ENCODE results near the gene MACROD2.

The MACROD2 gene

DNA sequence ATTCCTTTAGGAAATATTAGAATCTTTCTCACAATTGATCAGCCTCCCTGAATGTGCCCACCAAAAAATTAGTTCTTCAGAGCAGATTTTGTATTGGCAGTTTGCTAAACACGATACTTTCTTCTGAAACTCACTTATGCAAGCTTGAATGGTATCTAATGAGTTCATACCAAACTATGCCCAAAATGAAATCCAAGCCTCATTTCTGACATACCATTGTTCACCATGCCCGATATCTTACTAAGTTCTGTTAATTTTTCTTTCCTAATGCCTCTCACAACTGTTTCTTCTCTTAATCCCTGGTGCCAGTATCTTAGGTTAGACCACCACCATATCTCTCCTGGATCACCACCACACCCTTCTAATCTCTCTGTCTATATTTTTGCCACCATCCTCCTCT is 1822.0 kb downstream of the MACROD2 start:
- no peak for DNase-seq (ENCODE audit: low read depth)

DNA sequence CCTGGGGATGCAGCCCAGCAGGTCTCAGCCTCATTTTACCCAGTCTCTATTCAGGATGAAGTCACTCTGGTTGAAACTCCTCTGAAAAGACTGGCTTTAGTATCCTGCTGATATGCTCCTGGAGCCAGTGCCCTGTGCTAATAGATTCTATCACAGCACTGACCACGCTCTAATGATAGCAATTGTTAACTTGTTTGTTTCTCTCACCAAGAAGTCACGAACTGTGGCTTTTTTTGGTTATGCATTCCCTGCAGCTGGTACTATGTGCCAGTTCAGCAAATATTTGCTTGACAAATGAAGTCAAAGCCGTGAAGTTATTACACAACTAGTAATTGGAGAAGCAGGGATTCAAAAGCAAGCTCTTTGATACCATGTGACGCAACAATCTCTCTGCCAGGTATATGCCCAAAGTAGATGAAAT is 1823.3 kb downstream of the MACROD2 start:
- no peak for DNase-seq (ENCODE audit: low read depth)

DNA sequence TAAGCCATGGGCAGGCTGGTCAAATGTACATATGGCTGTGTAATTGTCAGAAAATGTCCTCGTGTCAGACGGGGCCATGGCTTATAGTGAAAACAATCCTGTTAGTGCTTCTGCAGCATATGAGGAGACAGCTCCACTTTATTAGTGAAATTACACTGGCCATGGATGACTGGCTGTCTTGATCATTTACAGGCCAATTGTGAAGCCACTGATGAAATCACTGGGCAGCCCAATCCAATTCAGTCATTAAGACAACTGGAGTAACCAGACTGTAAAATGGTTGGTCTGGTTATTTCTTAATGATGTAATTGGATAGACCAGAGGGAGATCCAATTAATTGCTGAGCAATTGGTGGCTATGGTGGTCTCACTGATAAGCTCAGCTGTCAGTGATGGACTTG is 1828.4 kb downstream of the MACROD2 start:
- DNase-seq (ENCODE audit: low read depth): no peak

DNA sequence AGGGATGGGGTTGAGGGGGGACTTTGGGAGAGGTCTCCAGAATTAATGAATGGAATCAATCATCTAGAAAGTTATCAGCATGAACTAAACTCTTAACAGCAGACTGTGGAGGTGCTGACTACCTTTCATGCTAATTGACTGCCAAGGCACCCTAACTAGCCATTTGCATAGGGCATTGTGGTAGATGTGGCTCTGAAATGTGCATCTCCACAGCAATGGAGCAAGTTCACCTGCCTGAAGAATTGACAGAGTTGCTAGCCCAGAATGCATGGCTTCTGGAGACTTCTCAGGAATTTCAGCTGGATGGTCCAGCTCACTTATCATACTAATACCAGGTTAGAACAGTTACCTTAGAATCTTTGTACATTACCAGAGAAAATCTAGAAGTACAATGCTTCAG is 1832.3 kb downstream of the MACROD2 start:
- DNase-seq (ENCODE audit: low read depth): no peak

DNA sequence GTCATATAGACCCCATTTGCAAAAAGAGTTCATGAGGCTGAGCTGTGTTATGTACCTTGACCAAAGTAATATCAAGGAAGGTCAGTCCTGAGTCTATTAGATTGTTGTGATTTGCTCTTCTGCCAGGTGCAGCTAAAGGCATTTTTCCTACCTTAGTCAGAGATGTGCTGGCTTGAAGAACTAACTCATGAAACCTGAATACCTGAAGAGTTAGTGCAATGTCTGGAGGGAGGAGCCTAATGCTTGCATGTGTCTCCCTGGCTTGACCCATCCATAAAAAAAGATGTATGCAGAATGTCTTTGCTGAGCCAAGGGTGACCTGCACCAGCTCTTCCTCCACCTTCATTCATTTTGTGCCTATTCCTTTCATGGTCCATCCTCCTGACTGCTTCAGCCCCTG is 1835.9 kb downstream of the MACROD2 start:
- no peak for DNase-seq (ENCODE audit: low read depth)

DNA sequence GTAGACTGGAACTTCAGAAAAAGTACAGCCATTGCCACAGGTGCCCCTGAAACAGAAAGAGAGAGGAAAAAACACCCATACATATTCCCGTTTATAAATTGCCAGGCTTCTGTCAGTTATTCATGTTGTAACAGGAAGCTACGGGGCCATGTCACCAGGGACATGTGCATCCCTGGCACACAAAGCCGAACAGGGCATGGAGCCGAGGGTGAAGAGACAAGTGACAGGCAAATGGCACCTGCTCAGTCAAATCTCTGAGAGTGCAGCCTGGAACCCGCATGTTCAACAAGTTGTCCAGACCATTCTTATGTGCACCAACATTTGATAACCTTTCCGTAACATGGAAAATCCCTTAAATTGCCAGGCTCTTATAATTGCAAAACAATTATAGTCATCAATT is 1837.2 kb downstream of the MACROD2 start:
- no peak for DNase-seq (ENCODE audit: low read depth)

DNA sequence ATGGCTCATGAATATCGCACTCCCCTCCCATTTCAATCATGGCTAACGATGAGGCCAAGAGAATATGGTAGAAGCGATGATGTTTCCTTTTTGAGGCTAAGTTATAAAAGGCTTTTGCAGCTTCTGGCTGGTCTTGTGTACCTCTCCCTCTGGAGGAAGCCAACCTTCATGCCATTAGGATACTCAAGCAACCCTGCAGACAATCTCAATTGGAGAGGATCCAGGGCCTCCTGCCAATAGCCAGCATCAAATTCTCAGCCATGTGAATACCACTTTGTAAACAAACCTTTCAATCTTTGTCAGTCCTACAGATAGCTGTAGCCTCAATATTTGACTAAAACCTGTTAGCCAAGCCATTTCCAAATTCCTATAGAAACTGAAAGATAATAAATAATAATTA is 1839.5 kb downstream of the MACROD2 start:
- DNase-seq (ENCODE audit: low read depth): no peak

DNA sequence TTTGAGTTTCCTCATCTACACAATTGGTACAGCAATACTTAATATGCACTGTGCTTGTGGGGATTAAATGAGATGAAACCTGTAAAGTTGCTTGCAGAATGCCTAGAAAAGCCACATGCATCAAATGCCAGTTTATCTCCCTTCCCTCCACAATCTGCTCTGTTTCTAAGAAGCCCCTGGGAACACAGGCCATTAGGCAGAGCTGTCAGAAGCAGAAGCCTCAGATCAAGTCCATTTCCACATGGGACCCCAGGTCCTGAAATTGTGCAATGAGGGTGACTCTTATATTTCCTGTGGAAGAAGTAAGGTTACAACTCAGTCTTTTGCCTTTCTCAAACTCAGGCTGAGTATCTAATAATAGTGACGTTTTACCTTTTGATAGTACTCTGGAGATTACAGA is 1840.5 kb downstream of the MACROD2 start:
- no peak for DNase-seq (ENCODE audit: low read depth)

DNA sequence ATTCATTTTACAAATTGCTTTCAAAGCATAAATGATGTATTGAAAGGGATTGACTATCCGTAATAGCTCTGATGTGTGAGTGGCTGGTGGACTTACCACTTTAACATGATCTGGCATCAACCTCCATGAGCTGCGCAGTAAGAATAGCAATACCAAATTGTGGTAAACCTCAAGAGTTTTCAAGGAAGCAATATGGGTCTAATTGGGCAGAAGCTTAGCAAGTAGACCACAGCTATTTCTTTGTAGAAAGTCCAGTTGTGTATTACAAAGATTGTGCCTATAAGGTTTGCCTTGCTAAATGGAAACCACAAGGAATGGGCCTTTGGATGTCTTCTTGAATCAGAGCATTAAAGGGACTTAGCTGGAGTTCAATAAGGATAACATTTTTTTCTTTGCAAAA is 1841.3 kb downstream of the MACROD2 start:
- no peak for DNase-seq (ENCODE audit: low read depth)

DNA sequence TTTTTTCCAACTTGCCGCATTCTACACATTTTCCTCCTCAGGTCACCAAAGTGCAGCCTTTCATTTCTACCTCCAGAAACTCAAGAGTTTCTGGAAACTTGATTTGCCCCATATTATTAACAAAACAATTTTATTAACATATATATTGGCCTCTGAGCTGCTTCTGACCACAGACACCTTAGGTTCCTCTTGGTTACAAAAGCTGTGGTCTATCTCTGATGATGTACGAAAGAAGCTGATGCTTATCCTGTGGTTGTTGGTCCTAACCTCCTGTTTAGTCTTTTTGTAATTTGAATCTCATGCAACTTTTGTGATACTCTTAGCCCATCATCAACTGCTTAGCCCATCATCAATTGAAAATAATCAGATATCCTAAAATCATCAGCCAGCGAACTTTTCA is 1842.2 kb downstream of the MACROD2 start:
- no peak for DNase-seq (ENCODE audit: low read depth)

DNA sequence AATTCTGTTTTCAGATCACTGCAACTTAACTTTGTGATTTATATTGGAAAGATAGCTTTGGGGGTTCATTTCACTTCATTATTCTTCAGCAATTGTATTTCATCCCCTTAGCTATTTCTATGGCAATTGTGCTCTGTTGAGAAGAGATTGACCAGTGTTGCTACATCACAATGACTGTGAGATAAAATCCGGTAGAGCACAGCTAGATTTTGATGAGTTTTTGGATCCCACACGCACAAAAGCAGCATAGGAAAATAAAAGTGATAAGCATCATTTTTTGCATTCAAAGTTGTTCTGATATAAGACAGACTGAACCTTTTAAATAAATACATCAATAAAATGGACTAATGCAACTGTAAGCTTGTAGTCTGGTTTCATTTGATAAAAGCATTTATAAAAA is 1843.2 kb downstream of the MACROD2 start:
- DNase-seq (ENCODE audit: low read depth): no peak

DNA sequence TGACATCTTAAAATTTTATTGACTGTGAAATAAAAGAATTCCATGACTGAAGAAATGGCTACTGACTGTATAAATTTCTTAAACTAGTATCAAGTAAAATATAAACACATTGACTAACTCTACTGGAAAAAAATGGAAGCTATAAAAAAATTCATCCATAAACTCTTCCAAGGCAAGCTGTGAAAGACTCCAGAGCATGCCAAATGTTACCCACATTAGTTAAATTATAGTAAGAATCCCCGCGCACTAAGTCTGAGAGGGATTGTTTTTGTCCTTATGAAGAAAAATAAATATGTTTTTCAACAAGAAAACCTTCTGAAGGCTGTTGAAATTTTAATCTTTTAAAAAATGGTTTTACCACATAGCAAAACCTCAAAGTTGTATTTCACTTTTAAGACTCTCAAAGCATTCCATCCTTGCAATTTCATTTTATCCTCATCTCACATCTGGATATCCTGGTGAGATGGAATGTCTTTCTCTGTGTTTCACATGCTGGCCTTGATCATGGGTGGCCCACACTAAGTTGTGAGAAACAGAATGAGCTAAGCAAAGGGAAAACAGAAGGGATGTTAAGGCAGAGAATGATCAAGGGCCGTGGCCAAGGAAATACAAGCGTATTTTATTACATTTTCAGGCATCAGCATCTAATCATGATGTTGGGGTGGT is 1845.5 kb downstream of the MACROD2 start:
- DNase-seq (ENCODE audit: low read depth): no peak

DNA sequence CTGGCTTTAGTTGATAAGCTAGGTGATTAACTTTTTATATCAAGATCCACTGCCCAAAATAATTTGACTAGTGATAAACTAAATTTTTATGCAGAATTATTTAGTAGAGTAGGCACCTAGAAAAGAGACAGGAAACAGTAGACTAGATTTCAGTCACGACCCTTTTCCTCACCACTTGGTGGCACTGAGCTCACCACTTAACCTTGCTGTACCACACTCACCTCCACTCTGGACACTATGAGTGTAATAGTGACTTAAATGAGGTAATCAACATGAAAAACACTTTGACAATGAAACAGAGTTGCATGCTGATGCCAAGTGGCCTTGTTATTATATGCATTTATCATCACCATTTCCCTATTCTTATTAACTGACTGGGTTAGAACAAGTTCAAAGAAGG is 1847.6 kb downstream of the MACROD2 start:
- no peak for DNase-seq (ENCODE audit: low read depth)

DNA sequence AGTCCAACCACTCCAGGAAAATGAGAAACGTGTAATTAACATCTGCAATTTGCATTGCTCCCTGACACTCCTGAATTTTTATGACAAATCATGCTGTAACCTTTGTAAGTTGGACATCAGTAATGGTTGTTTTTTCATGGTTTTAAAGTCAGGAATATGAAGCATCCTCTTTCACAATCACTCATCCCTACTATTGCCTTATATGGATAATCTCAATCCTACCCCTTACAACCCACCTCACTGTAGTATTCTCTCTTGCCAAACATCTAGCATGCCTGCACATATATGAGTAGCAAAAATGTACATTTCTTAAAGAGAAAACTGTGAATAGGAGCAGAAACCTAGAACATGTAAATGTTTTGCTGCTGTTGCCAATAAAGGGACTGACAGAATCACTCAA is 1848.5 kb downstream of the MACROD2 start:
- DNase-seq (ENCODE audit: low read depth): no peak

DNA sequence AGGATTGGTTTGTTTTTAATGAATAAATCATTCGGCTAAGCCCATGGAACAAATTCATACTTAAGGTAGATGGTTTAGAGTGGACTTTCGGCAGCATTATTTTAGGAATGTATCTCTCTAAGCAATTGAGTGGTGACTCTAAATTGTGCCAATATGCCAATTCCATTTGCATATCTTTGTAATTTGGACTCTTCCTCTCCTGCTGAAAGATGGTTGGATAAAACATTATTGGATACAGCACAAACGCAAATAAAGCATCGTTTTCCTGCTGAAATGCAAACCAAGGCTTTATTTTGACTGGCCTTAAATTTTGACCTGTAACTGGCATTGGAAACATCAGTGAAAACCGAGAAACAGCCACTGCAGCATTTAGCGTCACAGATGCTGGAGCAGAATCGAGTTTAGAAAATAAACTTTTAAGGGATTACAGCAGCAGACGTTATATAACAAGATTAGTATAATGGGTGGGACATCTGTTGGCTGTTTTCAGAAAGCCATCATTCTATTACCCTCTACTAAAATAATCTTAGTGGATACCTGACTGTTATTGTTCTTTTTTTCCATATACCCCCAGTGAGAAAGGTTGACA is 1852.0 kb downstream of the MACROD2 start:
- no peak for DNase-seq (ENCODE audit: low read depth)

DNA sequence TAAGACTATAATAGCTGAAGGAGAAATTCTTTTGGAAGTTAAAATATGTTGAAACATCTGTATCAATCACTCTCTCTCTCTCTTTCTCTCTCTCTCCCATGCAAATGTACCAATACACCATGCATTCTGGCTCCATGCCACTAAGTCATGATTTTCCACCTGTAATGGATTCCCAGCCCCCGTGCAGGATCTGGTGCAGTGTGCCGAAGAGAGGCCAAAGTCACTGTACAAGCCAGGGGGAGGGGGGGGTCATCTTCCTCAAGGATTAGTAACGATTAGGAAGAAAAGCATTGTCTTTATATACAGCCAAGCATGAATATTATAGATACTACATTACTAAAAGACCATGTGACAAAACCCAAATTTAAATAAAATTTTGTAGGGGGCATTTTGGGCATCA is 1852.8 kb downstream of the MACROD2 start:
- no peak for DNase-seq (ENCODE audit: low read depth)

DNA sequence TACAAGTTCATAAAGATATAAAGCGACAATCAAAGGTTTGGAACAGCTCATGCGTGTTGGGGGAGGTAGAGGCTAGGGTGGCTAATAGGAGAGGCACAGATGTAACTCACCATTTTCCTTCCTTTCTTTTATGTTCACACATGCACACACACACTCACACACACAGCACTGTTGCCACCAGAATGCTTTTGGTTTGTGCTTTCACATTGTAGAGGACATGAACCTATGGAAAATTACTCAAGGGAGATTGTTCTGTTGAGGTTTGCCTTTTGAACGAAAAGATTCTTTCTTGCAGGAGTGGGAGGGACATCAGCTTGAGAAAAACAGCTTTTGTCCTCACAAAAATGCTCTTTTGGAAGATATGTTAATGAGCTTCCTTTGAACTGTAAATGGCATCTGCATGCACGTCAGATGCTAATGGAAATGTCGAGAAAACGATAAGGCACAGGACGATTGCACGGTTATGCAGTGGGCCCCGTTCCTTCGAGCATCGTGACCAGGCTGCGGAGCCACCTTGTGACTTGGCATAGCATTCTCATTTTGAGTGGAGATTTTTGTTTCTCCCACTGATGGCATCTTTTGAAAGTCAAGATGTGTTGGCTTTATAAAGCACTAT is 1853.8 kb downstream of the MACROD2 start:
- DNase-seq (ENCODE audit: low read depth): no peak

DNA sequence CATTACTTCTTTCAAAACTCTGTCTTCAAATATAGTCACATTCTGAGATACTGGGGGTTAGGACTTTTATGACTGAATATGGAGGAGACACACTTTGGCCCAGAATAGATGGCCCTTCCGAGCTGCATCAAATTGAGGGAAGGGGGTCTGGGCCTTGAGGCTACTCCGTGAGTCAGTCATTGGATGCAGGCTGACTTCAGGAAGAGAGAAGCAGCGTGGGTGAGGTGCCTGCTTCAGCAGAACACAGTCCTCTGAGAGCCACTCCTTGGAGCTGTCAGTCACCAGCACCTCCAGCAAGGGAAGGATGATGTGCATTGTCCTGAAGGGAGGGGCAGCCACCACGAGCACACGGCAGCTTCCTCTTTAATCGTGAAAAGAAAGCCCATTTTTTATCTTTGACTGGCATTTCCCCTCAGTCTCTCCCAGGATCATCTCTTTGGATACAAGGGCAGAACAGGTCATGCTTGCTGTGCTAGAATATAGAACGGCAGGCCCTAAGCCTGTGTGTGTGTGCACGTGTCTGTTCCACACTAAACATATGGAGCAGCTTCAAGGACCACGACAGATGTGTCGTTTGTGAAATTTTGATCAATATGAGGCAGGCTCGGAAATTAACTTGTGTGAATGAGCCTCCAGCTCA is 1856.4 kb downstream of the MACROD2 start:
- DNase-seq (ENCODE audit: low read depth): no peak

DNA sequence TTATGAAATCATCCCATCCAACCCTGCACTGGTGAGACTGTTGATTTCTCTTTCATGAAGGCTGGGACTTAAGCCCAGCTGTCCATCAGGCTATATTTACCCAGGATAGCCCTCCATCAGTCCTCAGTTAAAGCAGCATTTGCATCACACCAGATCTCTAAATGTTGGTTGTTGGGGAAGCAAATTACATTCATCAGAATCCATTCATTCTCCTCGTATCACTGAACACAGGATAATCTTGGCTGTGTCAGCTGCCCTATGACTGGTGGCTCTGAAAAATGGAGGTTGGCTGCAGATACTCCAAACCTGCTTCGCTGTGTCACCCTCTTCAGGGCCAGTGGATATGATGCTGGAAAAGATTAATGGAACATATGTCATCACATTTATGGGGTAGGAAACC is 1859.6 kb downstream of the MACROD2 start:
- no peak for DNase-seq (ENCODE audit: low read depth)

DNA sequence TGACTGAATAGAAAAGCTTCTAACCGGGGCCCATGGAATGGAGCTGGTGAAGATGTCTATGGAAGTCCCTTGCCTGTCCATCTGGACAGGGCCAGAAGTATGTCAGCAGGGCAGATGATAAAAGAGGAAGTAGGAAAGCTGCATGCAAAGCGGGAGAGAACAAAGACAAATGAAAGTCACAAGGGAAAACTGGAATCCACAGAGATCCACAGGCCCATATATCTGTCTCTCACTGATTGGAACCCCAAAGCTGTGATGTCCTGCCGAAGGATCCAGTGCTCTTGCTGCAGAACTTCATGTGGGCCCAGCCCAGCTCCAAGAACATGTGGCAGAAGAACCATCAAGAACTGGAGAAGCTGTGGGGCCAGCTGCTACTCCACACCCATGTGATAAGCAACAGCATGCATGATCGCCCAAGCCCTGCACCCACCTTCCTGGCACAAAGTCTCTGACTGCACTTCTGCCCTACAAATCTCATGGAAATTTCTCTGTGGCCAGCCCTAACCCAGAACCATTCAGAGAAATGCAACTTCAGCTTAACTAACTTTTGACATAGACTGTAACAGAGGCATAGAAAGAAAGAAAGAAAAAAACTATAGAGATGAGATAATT is 1862.0 kb downstream of the MACROD2 start:
- no peak for DNase-seq (ENCODE audit: low read depth)

DNA sequence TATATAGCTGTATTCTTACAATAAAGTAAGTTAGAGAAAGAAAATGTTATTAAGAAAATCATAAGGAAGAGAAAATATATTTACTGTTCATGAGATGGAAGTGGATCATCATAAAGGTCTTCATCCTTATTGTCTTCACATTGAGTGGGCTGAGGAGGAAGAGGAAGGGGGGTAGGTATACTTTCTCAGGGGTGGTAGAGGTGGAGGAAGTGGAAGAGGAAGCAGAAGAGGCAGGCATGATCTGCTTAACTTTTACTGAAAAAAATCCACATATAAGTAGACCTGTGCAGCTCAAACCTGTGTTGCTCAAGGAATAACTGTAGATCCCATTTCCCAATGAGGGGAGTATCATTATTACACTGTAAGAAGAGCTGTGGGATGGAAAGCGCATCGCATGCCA is 1863.7 kb downstream of the MACROD2 start:
- DNase-seq (ENCODE audit: low read depth): no peak

DNA sequence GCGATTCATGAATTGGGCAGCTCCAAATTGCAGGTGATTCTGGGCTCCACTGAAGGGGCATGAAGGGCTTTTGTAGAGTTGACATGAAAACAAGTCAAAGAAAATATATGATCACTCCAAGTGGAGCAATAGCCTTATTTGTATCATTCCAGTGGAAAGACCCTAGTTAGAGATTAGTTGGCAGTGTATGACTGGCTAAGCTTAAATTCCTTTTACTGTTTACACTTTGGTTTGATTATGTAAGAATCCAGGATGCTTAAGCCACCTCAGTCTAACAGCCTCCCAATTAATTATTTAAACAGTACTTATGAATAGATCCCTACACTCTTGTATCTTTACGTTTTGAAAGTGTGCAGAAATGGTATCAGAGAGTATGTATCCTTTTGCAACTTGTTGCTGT is 1865.5 kb downstream of the MACROD2 start:
- no peak for DNase-seq (ENCODE audit: low read depth)

DNA sequence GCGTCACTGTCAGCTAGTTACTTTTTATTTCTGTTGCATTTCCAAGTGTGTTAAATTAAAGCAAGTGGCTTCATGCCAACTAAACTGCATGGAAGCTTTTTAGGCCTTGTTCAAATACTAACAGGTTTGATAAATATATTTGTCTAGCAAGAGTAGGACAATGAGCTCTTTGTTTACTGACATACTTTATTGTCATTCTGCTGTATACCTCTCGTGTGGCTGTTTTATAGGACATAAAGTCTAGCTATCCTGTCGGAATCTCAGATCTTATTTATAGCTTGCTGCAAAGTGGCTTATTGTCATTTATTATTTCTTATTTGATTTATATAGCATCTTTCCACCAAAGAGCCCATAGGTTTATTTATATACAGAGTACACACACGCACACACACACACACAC is 1866.9 kb downstream of the MACROD2 start:
- no peak for DNase-seq (ENCODE audit: low read depth)
